Lung (tissue), 12 donors: ENCODE data around the gene RNPC3. TPM values are rescaled to one million over a fixed set of nuclear protein-coding genes. Genes with fewer than 3 reads are reported as not detected.
A peak's percentile ranks its signal among the peaks of the same experiment; 100 is the strongest.
"Not testable (repeated sequence)": the region's sequence is repeated elsewhere in the genome, so short reads cannot be mapped to it uniquely, and the experiment has no call there.

Source experiments
- ATAC-seq: fragments of 200-7000 bp; cut with Tn5 transposase; one replicate; pipeline ENCODE4 v1.9.1; 2020; ENCODE audit warnings: moderate number of reproducible peaks; ENCODE audit not compliant: insufficient read depth, low FRiP score
- DNase-seq, 3 donors: peaks; one replicate each; pipeline ENCODE4 v3.0.0-alpha.2; 2013 to 2017
- H3K27ac ChIP-seq, 2 donors: one replicate each; pipeline ENCODE4 v1.5.1; 2013; ENCODE audit warnings: mild to moderate bottlenecking in 2 of 2, moderate library complexity in 2 of 2, control low read depth in 1 of 2, inconsistent platforms in 1 of 2, low read depth in 1 of 2, low read length in 1 of 2
- H3K27me3 ChIP-seq, 3 donors: one replicate each; pipeline ENCODE4 v1.5.1; 2013; ENCODE audit warnings: low read length in 2 of 3; ENCODE audit not compliant: control insufficient read depth in 3 of 3, insufficient read depth in 3 of 3
- H3K36me3 ChIP-seq, 4 donors: one replicate each; pipeline ENCODE4 v1.5.1; 2013; ENCODE audit warnings: low read length in 4 of 4, mild to moderate bottlenecking in 1 of 4, moderate library complexity in 1 of 4; ENCODE audit not compliant: control insufficient read depth in 4 of 4, insufficient read depth in 4 of 4
- H3K4me1 ChIP-seq, 5 donors: one replicate each; pipeline ENCODE4 v1.5.1; 2013; ENCODE audit warnings: low read length in 5 of 5, mild to moderate bottlenecking in 2 of 5, moderate library complexity in 1 of 5; ENCODE audit not compliant: control insufficient read depth in 5 of 5, insufficient read depth in 5 of 5
- H3K4me3 ChIP-seq: one replicate; pipeline ENCODE4 v1.5.1; 2013; ENCODE audit warnings: mild to moderate bottlenecking, control low read depth, moderate library complexity
- H3K9ac ChIP-seq, 2 donors: one replicate each; pipeline ENCODE4 v1.5.1; 2013; ENCODE audit warnings: low read length in 2 of 2, control low read depth in 1 of 2; ENCODE audit not compliant: insufficient read depth in 1 of 2
- H3K9me3 ChIP-seq, 4 donors: one replicate each; pipeline ENCODE4 v1.5.1; 2013; ENCODE audit warnings: low read length in 3 of 4, mild to moderate bottlenecking in 1 of 4, moderate library complexity in 1 of 4; ENCODE audit not compliant: control insufficient read depth in 4 of 4, insufficient read depth in 3 of 4
- WGBS, 2 donors: extraction: QIAGEN DNeasy Blood & Tissue Kit; methylation state at CpG; one replicate each; pipeline ENCODE4 v1.1.7; 2013; 5-methylcytosine and 5-hydroxymethylcytosine counted together
- polyA plus RNA-seq, 2 donors: library from polyadenylated mRNA; stranded (reverse); fragments of 200-250 nt; gene quantifications; one replicate each; pipeline ENCODE4 v1.2.1, GENCODE V29; 2013
- total RNA-seq, 2 donors: library from RNA; depleted of rRNA in 1 of 2; stranded (reverse); fragments of >200 nt in 1 of 2; gene quantifications; one replicate each; pipeline ENCODE4 v1.2.1, GENCODE V29; 2014 to 2021
- TF ChIP-seq, protein P1 (sequence below): IDR thresholded peaks from 2 replicates; pipeline ENCODE4 v1.5.1; 2012; ENCODE audit warnings: mild to moderate bottlenecking; ENCODE audit errors: control extremely low read depth, extremely low read depth
- donor health status: control.
- donor health status: control.
- donor health status: Bipolar disorder and iron deficiency.
- donor health status: healthy.
- donor health status: DM: yes; HTN: yes; CAD: no.

Gene RNPC3
- total and polyA plus RNA-seq, 4 donors, result 10.5 to 60.5 (median 18.2) TPM

DNA sequence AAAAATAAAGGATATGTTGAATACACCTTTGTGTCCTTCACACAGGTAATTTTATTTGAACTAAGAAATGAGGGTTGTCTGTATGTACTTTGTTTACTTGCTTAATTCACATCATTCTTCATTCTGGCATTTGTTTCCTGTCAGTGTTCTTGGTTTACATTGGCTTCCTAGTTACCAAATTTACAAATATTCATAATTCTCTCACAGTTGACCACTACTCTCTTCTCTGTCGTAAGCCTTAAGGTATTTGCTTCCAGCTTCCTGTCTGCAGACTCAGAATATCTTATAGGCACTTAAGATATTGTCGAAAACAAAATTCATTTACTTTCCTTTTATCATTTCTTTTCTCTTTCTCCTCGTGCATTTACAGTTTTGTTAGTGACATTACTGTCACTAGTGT, 15.9 kb downstream of the RNPC3 start:
- peak in 1 of 3 donors; percentile 5 for DNase-seq
- TF ChIP-seq, protein P1, sequence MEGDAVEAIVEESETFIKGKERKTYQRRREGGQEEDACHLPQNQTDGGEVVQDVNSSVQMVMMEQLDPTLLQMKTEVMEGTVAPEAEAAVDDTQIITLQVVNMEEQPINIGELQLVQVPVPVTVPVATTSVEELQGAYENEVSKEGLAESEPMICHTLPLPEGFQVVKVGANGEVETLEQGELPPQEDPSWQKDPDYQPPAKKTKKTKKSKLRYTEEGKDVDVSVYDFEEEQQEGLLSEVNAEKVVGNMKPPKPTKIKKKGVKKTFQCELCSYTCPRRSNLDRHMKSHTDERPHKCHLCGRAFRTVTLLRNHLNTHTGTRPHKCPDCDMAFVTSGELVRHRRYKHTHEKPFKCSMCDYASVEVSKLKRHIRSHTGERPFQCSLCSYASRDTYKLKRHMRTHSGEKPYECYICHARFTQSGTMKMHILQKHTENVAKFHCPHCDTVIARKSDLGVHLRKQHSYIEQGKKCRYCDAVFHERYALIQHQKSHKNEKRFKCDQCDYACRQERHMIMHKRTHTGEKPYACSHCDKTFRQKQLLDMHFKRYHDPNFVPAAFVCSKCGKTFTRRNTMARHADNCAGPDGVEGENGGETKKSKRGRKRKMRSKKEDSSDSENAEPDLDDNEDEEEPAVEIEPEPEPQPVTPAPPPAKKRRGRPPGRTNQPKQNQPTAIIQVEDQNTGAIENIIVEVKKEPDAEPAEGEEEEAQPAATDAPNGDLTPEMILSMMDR, result no peak
- no peaks in the 10 kb centered on the region for H3K4me1 ChIP-seq
- H3K9ac ChIP-seq, result no peak overlapping the region
- no peak for ATAC-seq
- no peak overlapping the region for H3K4me3 ChIP-seq
- H3K27me3 ChIP-seq, result no peaks in the 10 kb centered on the region
- peaks cover 7 to 45% (median 24%) of the 10 kb centered on the region in 4 donors for H3K36me3 ChIP-seq
- 72 to 76% methylated on average over 3 of the region's 3 CpGs for WGBS, 2 donors
- H3K27ac ChIP-seq, result no peak overlapping the region
- H3K9me3 ChIP-seq, result no peaks in the 10 kb centered on the region

DNA sequence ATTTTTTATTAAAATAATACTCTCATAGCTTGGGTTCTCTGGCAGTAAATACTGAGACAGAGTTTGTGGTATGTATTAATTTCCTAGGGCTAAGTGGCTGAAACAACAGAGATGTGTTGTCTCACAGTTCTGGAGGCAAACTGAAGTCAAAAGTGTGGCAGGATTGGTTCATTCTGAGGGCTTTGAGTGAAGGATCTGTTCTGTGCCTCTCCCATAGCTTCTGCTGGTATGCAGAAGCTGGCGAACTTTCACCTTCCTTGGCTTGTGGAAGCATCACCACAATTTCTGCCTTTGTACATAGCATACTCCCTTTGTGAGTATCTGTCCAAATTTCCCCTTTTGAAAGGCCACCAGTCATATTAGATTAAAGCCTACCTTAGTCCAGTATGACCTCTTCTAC, 21.0 kb downstream of the RNPC3 start:
- TF ChIP-seq, protein P1, result no peak
- WGBS, 2 donors, result 95 to 98% methylated on average over 1 of the region's 1 CpG
- ATAC-seq, result no peak
- DNase-seq, result no peak
- Histone ChIP-seq H3K36me3 (peaks cover 11 to 38% (median 20%) of the 10 kb centered on the region in 4 donors), H3K9ac (no peak overlapping the region), H3K27me3 (no peaks in the 10 kb centered on the region), H3K27ac (no peak overlapping the region), H3K4me1 (no peaks in the 10 kb centered on the region), H3K9me3 (no peaks in the 10 kb centered on the region), H3K4me3 (no peak overlapping the region)

DNA sequence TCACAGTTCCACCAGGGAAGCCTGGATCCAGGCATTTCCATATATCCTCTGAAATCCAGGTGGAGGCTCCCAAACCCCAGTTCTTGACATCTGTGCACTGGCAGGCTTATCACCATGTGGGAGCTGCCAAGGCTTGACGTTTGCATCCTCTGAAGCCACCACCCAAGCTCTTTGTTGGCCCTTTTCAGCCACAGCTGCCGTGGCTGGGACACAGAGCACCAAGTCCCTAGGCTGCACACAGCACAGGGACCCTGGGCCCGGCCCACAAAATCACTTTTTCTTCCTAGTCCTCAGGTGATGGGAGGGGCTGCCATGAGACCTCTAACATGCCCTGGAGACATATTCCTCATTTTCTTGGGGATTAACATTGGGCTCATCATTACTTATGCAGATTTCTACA, 22.3 kb downstream of the RNPC3 start:
- H3K4me3 ChIP-seq, result no peak overlapping the region
- TF ChIP-seq, protein P1, result no peak
- DNase-seq (no peak), ATAC-seq (no peak)
- H3K4me1 ChIP-seq, result no peaks in the 10 kb centered on the region
- no peaks in the 10 kb centered on the region for H3K27me3 ChIP-seq
- no peak overlapping the region for H3K9ac ChIP-seq
- WGBS, 2 donors, result 97 to 98% methylated on average over 3 of the region's 3 CpGs
- H3K27ac ChIP-seq, result no peak overlapping the region
- H3K9me3 ChIP-seq, result no peaks in the 10 kb centered on the region
- H3K36me3 ChIP-seq, result peaks cover 15 to 40% (median 23%) of the 10 kb centered on the region in 4 donors

DNA sequence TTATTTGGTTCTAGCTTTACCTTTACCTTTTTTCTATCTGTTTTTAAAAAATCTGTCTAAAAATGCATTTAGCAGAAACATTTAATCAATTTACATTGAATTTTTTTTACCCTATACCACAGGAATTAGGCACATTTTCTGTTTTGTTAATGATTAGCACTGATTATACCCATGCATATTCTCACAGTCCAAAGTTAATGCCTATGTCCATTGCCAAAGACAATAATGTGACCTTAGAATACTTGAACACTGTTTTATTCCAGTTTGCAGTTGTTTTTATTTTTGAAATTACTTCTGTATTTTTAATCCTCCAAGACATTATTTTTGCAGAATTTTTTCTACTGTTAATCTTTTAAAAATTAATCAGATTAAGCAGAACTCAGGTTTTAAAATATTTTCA, 34.9 kb downstream of the RNPC3 start:
- Histone ChIP-seq H3K27me3 (no peaks in the 10 kb centered on the region), H3K9me3 (no peaks in the 10 kb centered on the region), H3K9ac (no peak overlapping the region), H3K4me1 (no peaks in the 10 kb centered on the region), H3K4me3 (no peak overlapping the region), H3K36me3 (peaks cover 0 to 9% (median 2%) of the 10 kb centered on the region in 4 donors), H3K27ac (no peak overlapping the region)
- DNase-seq (no peak), ATAC-seq (no peak)
- TF ChIP-seq, protein P1, result no peak

DNA sequence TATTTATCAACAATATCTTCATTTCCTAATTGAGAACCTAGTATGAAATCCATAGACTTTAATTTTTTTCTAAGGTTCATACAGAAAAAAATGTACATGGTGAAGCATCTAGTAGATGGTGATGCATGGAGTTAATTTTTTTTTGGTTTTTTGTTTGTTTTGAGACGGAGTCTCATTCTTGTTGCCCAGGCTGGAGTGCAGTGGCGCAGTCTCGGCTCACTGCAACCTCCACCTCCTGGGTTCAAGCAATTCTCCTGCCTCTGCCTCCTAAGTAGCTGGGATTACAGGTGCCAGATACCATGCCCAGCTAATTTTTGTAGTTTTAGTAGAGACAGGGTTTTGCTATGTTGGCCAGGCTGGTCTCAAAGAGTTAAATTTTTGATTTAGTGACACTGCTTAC, 35.6 kb downstream of the RNPC3 start:
- not testable (repeated sequence) for H3K27me3 ChIP-seq, H3K4me3 ChIP-seq, H3K36me3 ChIP-seq, H3K9me3 ChIP-seq, DNase-seq, ATAC-seq, H3K9ac ChIP-seq, H3K4me1 ChIP-seq, H3K27ac ChIP-seq
- 69 to 82% methylated on average over 3 of the region's 3 CpGs for WGBS, 2 donors
